DND-41 (cell line): ENCODE data around the gene LCNL1.

Source experiments
- ATAC-seq: fragments of 200-7000 bp; cut with Tn5 transposase; 3 replicates; pipeline ENCODE4 v1.9.1; 2021; ENCODE audit warnings: low read depth; ENCODE audit not compliant: insufficient read depth
- DNase-seq: peaks from one replicate; pipeline ENCODE4 v3.0.0-alpha.2; 2020
- H2AFZ ChIP-seq: 2 replicates; pipeline ENCODE4 v1.6.0; 2012; ENCODE audit warnings: low read depth, low read length
- H3K27ac ChIP-seq: 2 replicates; pipeline ENCODE4 v1.5.1; 2012; ENCODE audit warnings: low read length, inconsistent platforms
- H3K27me3 ChIP-seq: fragments of 200-600 bp; sonication (generic); 2 replicates; pipeline ENCODE4 v1.6.0; 2012; ENCODE audit warnings: low read length, mild to moderate bottlenecking, inconsistent platforms; ENCODE audit not compliant: insufficient read depth, poor library complexity
- H3K36me3 ChIP-seq: 2 replicates; pipeline ENCODE4 v1.5.1; 2012; ENCODE audit warnings: low read length, inconsistent platforms; ENCODE audit not compliant: insufficient read depth
- H3K4me1 ChIP-seq: 2 replicates; pipeline ENCODE4 v1.5.1; 2012; ENCODE audit warnings: mild to moderate bottlenecking, low read length; ENCODE audit not compliant: insufficient read depth
- H3K4me2 ChIP-seq: 2 replicates; pipeline ENCODE4 v1.6.0; 2012; ENCODE audit warnings: mild to moderate bottlenecking, moderate library complexity, low read length, inconsistent platforms; ENCODE audit not compliant: insufficient read depth
- H3K4me3 ChIP-seq, 2 experiments: fragments of 200-600 bp in 1 of 2; shearing (Covaris generic) in 1 of 2; 2 replicates each; pipeline ENCODE4 v1.5.1; 2012 to 2016; ENCODE audit warnings: inconsistent platforms in 2 of 2, low read length in 2 of 2, mild to moderate bottlenecking in 2 of 2, low read depth in 1 of 2, moderate library complexity in 1 of 2
- H3K79me2 ChIP-seq: 2 replicates; pipeline ENCODE4 v1.6.0; 2012; ENCODE audit warnings: low read length, inconsistent platforms; ENCODE audit not compliant: insufficient read depth
- H3K9ac ChIP-seq: 2 replicates; pipeline ENCODE4 v1.6.0; 2012; ENCODE audit warnings: low read depth, mild to moderate bottlenecking, inconsistent platforms, low read length, moderate library complexity
- H3K9me3 ChIP-seq: 2 replicates; pipeline ENCODE4 v1.5.1; 2012; ENCODE audit warnings: low read length, moderate library complexity, mild to moderate bottlenecking, inconsistent platforms; ENCODE audit not compliant: insufficient read depth, severe bottlenecking
- H4K20me1 ChIP-seq: 2 replicates; pipeline ENCODE4 v1.6.0; 2012; ENCODE audit warnings: low read length; ENCODE audit not compliant: insufficient read depth
- EZH2 ChIP-seq: IDR thresholded peaks from 3 replicates; pipeline ENCODE4 v1.6.1; 2012; ENCODE audit warnings: borderline replicate concordance, low read depth, mild to moderate bottlenecking, moderate library complexity, low read length, inconsistent platforms; ENCODE audit not compliant: severe bottlenecking
- TF ChIP-seq, protein P1 (sequence below): IDR thresholded peaks from 2 replicates; pipeline ENCODE4 v1.5.1; 2012; ENCODE audit warnings: borderline replicate concordance, low read length, moderate library complexity, mild to moderate bottlenecking; ENCODE audit not compliant: poor library complexity, severe bottlenecking; ENCODE audit errors: extremely low read depth

The LCNL1 gene

DNA sequence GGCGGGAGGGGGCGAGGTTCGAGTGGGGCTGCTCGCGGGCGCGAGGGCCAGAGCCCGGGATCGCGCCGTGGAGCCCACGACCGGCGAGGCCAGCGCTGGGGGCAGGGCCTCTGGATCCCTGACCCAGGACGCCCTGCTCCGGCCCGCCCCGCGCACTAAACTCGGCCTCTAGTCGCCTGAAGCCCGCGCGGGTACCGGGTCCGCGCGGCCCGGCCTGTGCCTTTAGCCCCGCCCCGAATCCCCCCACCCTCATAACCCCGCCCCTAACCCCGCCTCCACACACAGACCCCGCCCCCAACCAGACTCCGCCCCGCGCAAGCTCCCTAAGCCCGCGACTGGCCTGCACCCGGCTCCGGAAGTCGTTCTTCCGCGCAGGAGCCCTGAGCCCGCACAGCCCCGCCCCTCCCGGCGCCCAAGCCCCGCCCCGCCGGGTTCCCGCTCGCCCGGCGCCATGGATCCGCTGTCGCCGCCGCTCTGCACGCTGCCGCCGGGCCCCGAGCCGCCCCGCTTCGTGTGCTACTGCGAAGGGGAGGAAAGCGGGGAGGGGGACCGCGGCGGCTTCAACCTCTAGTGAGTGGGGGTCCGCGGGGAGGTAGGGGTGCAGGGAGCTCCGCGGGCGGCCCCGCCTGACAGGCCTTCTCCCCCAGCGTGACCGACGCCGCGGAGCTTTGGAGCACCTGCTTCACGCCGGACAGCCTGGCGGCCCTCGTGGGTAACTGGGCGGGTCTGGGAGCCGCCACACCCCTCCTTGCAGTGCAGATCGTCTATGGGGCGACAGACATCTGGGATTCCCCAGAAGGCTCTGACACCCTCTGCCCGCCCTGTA is 9.4 kb downstream of the LCNL1 start, which contains the start of gene PAXX:
Gene PAXX (plus strand): TSS at position 430 of the 826 bp plus-strand sequence. CDS start 22 bp downstream, at position 452.
- Histone ChIP-seq H3K4me1 (peaks cover 16% of the 10 kb centered on the region), H3K27ac (peak within 1 kb of the TSS; percentile 75), H3K9me3 (no peaks in the 10 kb centered on the region), H3K36me3 (peaks cover 12% of the 10 kb centered on the region), H3K4me2 (peak within 1 kb of the TSS; percentile 98), H3K4me3 (peak within 1 kb of the TSS; percentile 58 to 76), H3K9ac (peak within 1 kb of the TSS; percentile 88), H4K20me1 (peaks cover 26% of the 10 kb centered on the region), H2AFZ (peak within 1 kb of the TSS; percentile 69), H3K27me3 (peaks cover 2% of the 10 kb centered on the region), H3K79me2 (peaks cover 16% of the 10 kb centered on the region)
- DNase-seq (peak; percentile 92), ATAC-seq (peak; percentile 88)
- TF ChIP-seq, protein P1, sequence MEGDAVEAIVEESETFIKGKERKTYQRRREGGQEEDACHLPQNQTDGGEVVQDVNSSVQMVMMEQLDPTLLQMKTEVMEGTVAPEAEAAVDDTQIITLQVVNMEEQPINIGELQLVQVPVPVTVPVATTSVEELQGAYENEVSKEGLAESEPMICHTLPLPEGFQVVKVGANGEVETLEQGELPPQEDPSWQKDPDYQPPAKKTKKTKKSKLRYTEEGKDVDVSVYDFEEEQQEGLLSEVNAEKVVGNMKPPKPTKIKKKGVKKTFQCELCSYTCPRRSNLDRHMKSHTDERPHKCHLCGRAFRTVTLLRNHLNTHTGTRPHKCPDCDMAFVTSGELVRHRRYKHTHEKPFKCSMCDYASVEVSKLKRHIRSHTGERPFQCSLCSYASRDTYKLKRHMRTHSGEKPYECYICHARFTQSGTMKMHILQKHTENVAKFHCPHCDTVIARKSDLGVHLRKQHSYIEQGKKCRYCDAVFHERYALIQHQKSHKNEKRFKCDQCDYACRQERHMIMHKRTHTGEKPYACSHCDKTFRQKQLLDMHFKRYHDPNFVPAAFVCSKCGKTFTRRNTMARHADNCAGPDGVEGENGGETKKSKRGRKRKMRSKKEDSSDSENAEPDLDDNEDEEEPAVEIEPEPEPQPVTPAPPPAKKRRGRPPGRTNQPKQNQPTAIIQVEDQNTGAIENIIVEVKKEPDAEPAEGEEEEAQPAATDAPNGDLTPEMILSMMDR, result no peak
- TF ChIP-seq EZH2, result no peak

GRCh38 chr9:136992819-136993369 is 10.1 kb downstream of the LCNL1 start:
- DNase-seq, result no peak
- H3K27me3 ChIP-seq, result peaks cover 2% of the 10 kb centered on the region
- H3K9ac ChIP-seq, result peak overlapping the region; percentile 88
- peak overlapping the region; percentile 58 to 76 for H3K4me3 ChIP-seq
- H3K9me3 ChIP-seq, result no peaks in the 10 kb centered on the region
- TF ChIP-seq, protein P1, result peak; percentile 16
- no peak for TF ChIP-seq EZH2
- H3K4me1 ChIP-seq, result peaks cover 16% of the 10 kb centered on the region
- ATAC-seq, result no peak; the same call in 2 of the 3 replicates
- H3K27ac ChIP-seq, result peak overlapping the region; percentile 75
- peaks cover 12% of the 10 kb centered on the region for H3K36me3 ChIP-seq
- peaks cover 26% of the 10 kb centered on the region for H4K20me1 ChIP-seq
- peak overlapping the region; percentile 98 for H3K4me2 ChIP-seq
- H2AFZ ChIP-seq, result peak overlapping the region; percentile 69
- peaks cover 16% of the 10 kb centered on the region for H3K79me2 ChIP-seq

GRCh38 chr9:136994180-136994887 is 11.5 kb downstream of the LCNL1 start:
- Histone ChIP-seq H3K79me2 (peaks cover 16% of the 10 kb centered on the region), H3K9ac (0 out of 2 replicates have a peak overlapping the region, but pooled peaks have one; percentile 88), H3K4me3 (no peak overlapping the region), H2AFZ (no peak overlapping the region), H3K9me3 (no peaks in the 10 kb centered on the region), H3K27ac (no peak overlapping the region), H3K4me2 (no peak overlapping the region), H3K27me3 (peaks cover 2% of the 10 kb centered on the region), H4K20me1 (peaks cover 26% of the 10 kb centered on the region), H3K36me3 (peaks cover 12% of the 10 kb centered on the region), H3K4me1 (peaks cover 16% of the 10 kb centered on the region)
- no peak for DNase-seq
- TF ChIP-seq EZH2, result no peak
- TF ChIP-seq, protein P1, result no peak
- ATAC-seq, result no peak
